ENCODE data around the gene ANO7. TPM values are rescaled to one million over a fixed set of nuclear protein-coding genes. Genes with fewer than 3 reads are reported as not detected.

ANO7 gene
- total and polyA plus RNA-seq, 2 donors (not counting 1 experiment from before 2014, with no cell fraction given): 0.64 to 1.8 TPM

DNA sequence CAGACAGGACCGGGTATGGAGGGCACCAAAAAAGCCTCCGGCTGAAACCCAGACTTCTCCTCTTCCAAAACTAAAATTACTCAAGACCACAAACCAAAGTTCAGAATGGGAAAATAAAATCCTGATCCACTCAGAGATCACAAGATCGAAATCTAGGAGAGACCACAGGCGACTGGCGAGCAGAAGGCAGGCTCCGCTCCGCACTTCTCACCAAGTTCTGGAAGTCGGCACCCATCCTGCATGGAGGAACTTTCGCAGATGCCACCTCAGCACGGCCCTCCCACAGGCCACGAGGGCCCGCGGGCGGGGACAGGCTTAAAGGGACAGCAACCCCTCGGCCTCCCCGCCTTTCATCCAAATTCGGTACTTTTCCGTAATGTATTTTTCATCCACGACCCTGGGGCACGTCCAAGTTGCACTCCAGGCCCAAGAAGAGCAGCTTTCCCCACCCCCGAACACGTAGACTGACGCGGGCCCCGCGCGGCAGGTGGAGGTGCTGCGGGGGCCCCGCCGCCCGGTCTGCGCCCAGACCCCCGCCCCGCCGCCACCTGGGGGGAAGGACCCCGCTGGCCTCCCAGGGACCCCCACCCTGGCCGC lies 83.3 kb downstream of the ANO7 start:
- Mint-ChIP-seq H3K4me1 (peaks cover 31% of the 10 kb centered on the region), H3K27me3 (no peaks in the 10 kb centered on the region), H3K4me3 (peak overlapping the region; percentile 98), H3K27ac (peak overlapping the region; percentile 92), H3K9me3 (ENCODE audit: insufficient read depth) (no peaks in the 10 kb centered on the region)
- no peak for TF ChIP-seq EZH2 (IDR thresholded peaks at IDR 0.05; ENCODE audit: borderline replicate concordance, insufficient read depth, low read depth, low read length, poor library complexity, severe bottlenecking)
- TF ChIP-seq, protein P1, sequence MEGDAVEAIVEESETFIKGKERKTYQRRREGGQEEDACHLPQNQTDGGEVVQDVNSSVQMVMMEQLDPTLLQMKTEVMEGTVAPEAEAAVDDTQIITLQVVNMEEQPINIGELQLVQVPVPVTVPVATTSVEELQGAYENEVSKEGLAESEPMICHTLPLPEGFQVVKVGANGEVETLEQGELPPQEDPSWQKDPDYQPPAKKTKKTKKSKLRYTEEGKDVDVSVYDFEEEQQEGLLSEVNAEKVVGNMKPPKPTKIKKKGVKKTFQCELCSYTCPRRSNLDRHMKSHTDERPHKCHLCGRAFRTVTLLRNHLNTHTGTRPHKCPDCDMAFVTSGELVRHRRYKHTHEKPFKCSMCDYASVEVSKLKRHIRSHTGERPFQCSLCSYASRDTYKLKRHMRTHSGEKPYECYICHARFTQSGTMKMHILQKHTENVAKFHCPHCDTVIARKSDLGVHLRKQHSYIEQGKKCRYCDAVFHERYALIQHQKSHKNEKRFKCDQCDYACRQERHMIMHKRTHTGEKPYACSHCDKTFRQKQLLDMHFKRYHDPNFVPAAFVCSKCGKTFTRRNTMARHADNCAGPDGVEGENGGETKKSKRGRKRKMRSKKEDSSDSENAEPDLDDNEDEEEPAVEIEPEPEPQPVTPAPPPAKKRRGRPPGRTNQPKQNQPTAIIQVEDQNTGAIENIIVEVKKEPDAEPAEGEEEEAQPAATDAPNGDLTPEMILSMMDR (IDR thresholded peaks at IDR 0.05): no peak
- WGBS (ENCODE audit: insufficient coverage): under 1% methylated on average over 32 of the region's 37 CpGs
- no peaks in the 10 kb centered on the region for H3K9me3 ChIP-seq (ENCODE audit: control extremely low read depth in 1 of 3, control insufficient read depth in 2 of 3, insufficient read depth in 1 of 3, low read length in 2 of 3)
- H2AFZ ChIP-seq (ENCODE audit: insufficient read depth, low read depth, low read length, poor library complexity, severe bottlenecking): peak overlapping the region; percentile 65
- H3K27me3 ChIP-seq (replicated peaks in 1 of 4; ENCODE audit: control extremely low read depth in 1 of 4, control insufficient read depth in 3 of 4, insufficient read depth in 4 of 4, low read length in 3 of 4): no peaks in the 10 kb centered on the region
- H3K9ac ChIP-seq (ENCODE audit: low read length): peak overlapping the region; percentile 74
- peak overlapping the region; percentile 21 to 40 for H3K27ac ChIP-seq (ENCODE audit: low read length in 2 of 2)
- POLR2A ChIA-PET: no interaction called here
- H4K20me1 ChIP-seq (ENCODE audit: control insufficient read depth, insufficient read depth, low read length, poor library complexity, severe bottlenecking): peaks cover 51% of the 10 kb centered on the region
- H3K79me2 ChIP-seq (ENCODE audit: control insufficient read depth, insufficient read depth, low read length): peaks cover 46% of the 10 kb centered on the region
- peak overlapping the region; percentile 85 for H3K4me2 ChIP-seq (replicated peaks; ENCODE audit: low read depth, low read length, poor library complexity, severe bottlenecking)
- H3K4me1 ChIP-seq (ENCODE audit: control insufficient read depth in 2 of 2, insufficient read depth in 2 of 2, low read length in 2 of 2): peaks cover 12 to 21% of the 10 kb centered on the region in 2 donors
- ATAC-seq (ENCODE audit: low read depth): peak; percentile 70
- peak overlapping the region; percentile 62 to 81 (median 67) for H3K4me3 ChIP-seq (ENCODE audit: control extremely low read depth in 1 of 5, extremely low read depth in 1 of 5, insufficient read depth in 1 of 5, low read depth in 2 of 5, low read length in 4 of 5)
- CTCF ChIA-PET: interaction anchor here (1.0 to 1.3 kb wide), 2 partner anchors 40 to 42 kb away, joined by 3 read pairs; no protein-coding TSS in a partner anchor
- intact Hi-C loops (cut with micrococcal nuclease): loop anchor here (1.0 to 5.0 kb wide), 4 partner anchors 44 to 365 kb away; partner anchors contain the start of genes ATG4B, FARP2 and THAP4
- DNase-seq: peak; percentile 68
- no peaks in the 10 kb centered on the region for H3K36me3 ChIP-seq (replicated peaks in 1 of 2; ENCODE audit: control extremely low read depth in 1 of 2, control insufficient read depth in 1 of 2, extremely low read depth in 1 of 2, insufficient read depth in 2 of 2, low read length in 1 of 2)

Measured in B cell (primary cell).